Gastroesophageal sphincter (tissue), 3 donors: Measurements from ENCODE around the gene TM9SF3.

Source experiments
- POLR2A ChIP-seq, 2 donors: fragments of 450-650 bp; IDR thresholded peaks; one replicate each; pipeline ENCODE4 v1.6.1; 2017; ENCODE audit warnings: antibody characterized with exemption in 2 of 2, mild to moderate bottlenecking in 2 of 2, moderate library complexity in 1 of 2
- TF ChIP-seq, protein P1 (sequence below), 4 experiments: fragments of 200-600 bp in 2 of 4; fragments of 450-650 bp in 2 of 4; sonication (generic) in 1 of 4; IDR thresholded peaks; one replicate each; pipeline ENCODE4 v1.5.1; 2017 to 2019; ENCODE audit warnings: antibody characterized with exemption in 4 of 4, mild to moderate bottlenecking in 2 of 4, moderate library complexity in 2 of 4

- TF ChIP-seq, protein P1, sequence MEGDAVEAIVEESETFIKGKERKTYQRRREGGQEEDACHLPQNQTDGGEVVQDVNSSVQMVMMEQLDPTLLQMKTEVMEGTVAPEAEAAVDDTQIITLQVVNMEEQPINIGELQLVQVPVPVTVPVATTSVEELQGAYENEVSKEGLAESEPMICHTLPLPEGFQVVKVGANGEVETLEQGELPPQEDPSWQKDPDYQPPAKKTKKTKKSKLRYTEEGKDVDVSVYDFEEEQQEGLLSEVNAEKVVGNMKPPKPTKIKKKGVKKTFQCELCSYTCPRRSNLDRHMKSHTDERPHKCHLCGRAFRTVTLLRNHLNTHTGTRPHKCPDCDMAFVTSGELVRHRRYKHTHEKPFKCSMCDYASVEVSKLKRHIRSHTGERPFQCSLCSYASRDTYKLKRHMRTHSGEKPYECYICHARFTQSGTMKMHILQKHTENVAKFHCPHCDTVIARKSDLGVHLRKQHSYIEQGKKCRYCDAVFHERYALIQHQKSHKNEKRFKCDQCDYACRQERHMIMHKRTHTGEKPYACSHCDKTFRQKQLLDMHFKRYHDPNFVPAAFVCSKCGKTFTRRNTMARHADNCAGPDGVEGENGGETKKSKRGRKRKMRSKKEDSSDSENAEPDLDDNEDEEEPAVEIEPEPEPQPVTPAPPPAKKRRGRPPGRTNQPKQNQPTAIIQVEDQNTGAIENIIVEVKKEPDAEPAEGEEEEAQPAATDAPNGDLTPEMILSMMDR (IDR thresholded peaks at IDR 0.05): no peak
- no peak for TF ChIP-seq POLR2A (IDR thresholded peaks at IDR 0.05)
Measured at GRCh38 chr10:96548589-96548988, 38.2 kb downstream of the TM9SF3 start.
